Esophagus muscularis mucosa (tissue), 3 donors: ENCODE data around the gene AFAP1.

Experiments
- POLR2AphosphoS5 ChIP-seq, 2 donors: sonication (generic); formaldehyde crosslinking; IDR thresholded peaks; one replicate each; pipeline ENCODE4 v1.6.1; 2017; ENCODE audit warnings: antibody characterized with exemption in 2 of 2
- TF ChIP-seq, protein P1 (sequence below), 3 experiments: fragments of 200-600 bp in 2 of 3; fragments of 450-650 bp in 1 of 3; sonication (generic) in 2 of 3; IDR thresholded peaks; one replicate each; pipeline ENCODE4 v1.5.1; 2017 to 2019; ENCODE audit warnings: antibody characterized with exemption in 3 of 3, mild to moderate bottlenecking in 2 of 3, moderate library complexity in 1 of 3

GRCh38 chr4:7820031-7820818 is 119.4 kb downstream of the AFAP1 start:
- TF ChIP-seq POLR2AphosphoS5 (IDR thresholded peaks at IDR 0.05) = no peak
- TF ChIP-seq, protein P1, sequence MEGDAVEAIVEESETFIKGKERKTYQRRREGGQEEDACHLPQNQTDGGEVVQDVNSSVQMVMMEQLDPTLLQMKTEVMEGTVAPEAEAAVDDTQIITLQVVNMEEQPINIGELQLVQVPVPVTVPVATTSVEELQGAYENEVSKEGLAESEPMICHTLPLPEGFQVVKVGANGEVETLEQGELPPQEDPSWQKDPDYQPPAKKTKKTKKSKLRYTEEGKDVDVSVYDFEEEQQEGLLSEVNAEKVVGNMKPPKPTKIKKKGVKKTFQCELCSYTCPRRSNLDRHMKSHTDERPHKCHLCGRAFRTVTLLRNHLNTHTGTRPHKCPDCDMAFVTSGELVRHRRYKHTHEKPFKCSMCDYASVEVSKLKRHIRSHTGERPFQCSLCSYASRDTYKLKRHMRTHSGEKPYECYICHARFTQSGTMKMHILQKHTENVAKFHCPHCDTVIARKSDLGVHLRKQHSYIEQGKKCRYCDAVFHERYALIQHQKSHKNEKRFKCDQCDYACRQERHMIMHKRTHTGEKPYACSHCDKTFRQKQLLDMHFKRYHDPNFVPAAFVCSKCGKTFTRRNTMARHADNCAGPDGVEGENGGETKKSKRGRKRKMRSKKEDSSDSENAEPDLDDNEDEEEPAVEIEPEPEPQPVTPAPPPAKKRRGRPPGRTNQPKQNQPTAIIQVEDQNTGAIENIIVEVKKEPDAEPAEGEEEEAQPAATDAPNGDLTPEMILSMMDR (IDR thresholded peaks at IDR 0.05) = no peak
